ENCODE results near the gene CISH.
A peak's percentile ranks its signal among the peaks of the same experiment; 100 is the strongest.

The CISH gene

GRCh38 chr3:50568947-50569749, 42.4 kb downstream of the CISH start, which contains the start of gene HEMK1:
Gene HEMK1 (plus strand): TSS chr3:50569522. CDS start chr3:50571105, 1,583 bp downstream.
- peak; percentile 98 for DNase-seq

- peak; percentile 94 for DNase-seq
Measured at GRCh38 chr3:50567386-50568167, 44.0 kb downstream of the CISH start, which contains the start of gene C3orf18. Gene C3orf18 (minus strand): TSS chr3:50567747. CDS start chr3:50565699, 2,048 bp downstream.

- no peak for DNase-seq
Measured at GRCh38 chr3:50567011-50567385, 44.6 kb downstream of the CISH start.

- DNase-seq: no peak
Measured at GRCh38 chr3:50564321-50564720, 47.3 kb downstream of the CISH start.

- DNase-seq: no peak
Measured at GRCh38 chr3:50563867-50564266, 47.7 kb downstream of the CISH start.

- DNase-seq: no peak
Measured at GRCh38 chr3:50562861-50563260, 48.7 kb downstream of the CISH start.

- DNase-seq: no peak
Measured at GRCh38 chr3:50559702-50560101, 51.9 kb downstream of the CISH start.

GRCh38 chr3:50557915-50558314, 53.7 kb downstream of the CISH start:
- DNase-seq: no peak

- no peak for DNase-seq
Measured at GRCh38 chr3:50557106-50557505, 54.5 kb downstream of the CISH start.

Data from eye (tissue), 1 donor.